DMS114 treated with DMSO at 0.1 percent for 48 hours (cell line): Measurements from ENCODE around the gene RIPOR3.
"Not testable (repeated sequence)": the region's sequence is repeated elsewhere in the genome, so short reads cannot be mapped to it uniquely, and the experiment has no call there.

ENCODE experiments used
- DNase-seq: peaks from one replicate; lab custom pipeline; 2025; ENCODE audit not compliant: unreplicated experiment; lab: John Stamatoyannopoulos, UW

Gene RIPOR3

GRCh38 chr20:50635014-50635557 is 56.3 kb downstream of the RIPOR3 start:
- no peak for DNase-seq

DNA sequence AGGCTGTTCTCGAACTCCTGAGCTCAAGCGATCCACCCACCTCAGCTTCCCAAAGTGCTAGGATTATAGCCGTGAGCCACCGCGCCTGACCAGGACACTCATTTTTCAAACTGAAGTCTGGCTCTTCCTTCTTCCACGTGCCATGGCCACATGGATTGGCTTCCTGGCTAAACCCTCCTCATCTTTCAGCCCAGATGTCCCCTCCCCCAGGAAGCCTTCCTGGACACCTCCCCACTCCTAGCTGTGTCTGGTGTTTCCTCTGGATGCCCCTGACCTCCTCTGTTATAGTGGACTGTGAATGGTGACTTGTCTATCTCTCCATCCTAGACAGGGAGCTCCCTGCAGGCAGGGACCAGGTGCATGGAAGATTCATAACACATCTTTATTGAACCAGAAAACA is 57.2 kb downstream of the RIPOR3 start:
- no peak for DNase-seq

GRCh38 chr20:50633361-50633760 is 58.0 kb downstream of the RIPOR3 start:
- no peak for DNase-seq

DNA sequence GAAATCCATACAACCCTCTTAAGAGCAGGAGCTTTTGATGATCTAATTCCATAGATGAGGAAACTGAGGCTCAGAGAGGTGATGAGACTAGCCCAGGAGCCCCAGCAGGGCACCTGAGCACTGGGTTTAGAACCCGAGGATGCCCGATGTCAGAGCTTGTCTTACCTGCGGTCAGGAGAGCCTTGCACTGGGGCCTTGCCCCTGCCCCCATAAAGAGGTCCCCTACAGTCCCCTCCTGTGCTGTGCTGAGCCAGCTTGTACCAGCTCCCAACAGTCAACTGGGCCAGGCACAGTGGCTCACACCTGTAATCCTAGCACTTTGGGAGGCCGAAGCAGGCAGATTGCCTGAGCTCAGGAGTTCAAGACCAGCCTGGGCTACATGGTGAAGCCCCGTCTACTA is 58.6 kb downstream of the RIPOR3 start:
- no peak for DNase-seq

GRCh38 chr20:50632236-50632635 is 59.1 kb downstream of the RIPOR3 start:
- DNase-seq: no peak

DNA sequence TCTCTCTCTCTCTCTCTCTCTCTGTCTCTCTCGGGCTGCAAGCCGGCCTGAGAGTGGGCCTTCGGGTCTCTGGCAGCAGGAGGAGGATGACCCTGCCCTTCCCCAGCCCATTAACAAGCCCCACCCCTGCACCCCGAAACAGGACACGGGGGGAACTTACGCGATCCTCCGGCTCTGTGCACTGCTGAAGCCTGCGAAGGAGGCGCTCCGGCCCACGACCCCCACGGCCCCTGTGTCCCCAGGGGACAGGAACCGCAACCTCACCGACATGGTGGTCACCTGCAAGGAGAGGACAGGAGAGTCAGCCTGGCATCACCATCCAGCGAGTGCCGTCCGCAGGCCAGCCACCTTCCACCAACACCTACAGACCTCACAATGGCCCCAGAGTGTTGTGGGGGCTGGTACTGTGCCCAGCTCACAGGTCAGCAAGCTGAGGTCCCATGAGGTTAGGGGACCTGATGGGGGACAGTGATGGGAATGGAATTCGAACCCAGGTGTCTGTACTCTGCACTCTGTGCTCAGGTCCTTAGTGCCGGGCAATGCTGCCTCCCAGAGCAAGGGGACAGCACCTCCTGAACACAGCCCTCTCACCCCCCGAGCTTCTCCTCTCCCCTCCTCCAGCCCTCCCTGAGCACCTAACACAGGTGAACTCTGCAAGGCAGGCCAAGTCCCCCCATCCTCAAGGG is 60.6 kb downstream of the RIPOR3 start:
- DNase-seq: no peak

DNA sequence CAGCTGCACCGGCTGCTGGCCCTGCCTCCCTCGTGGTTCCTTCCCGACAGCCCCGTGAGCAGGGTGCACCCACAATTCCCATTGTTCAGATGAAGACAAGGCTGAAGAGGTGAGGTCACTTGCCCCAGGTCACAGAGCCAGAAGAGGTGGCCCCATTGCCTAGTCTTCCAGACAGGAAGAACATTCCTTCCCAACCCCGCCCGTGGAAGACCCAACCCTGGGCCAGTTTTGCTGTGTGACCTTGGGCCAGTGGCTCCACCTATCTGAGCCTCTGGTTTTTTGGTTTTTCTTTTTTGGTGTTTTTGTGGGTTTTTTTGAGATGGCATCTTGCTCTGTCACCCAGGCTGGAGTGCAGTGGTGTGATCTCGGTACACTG is 61.7 kb downstream of the RIPOR3 start:
- no peak for DNase-seq

DNA sequence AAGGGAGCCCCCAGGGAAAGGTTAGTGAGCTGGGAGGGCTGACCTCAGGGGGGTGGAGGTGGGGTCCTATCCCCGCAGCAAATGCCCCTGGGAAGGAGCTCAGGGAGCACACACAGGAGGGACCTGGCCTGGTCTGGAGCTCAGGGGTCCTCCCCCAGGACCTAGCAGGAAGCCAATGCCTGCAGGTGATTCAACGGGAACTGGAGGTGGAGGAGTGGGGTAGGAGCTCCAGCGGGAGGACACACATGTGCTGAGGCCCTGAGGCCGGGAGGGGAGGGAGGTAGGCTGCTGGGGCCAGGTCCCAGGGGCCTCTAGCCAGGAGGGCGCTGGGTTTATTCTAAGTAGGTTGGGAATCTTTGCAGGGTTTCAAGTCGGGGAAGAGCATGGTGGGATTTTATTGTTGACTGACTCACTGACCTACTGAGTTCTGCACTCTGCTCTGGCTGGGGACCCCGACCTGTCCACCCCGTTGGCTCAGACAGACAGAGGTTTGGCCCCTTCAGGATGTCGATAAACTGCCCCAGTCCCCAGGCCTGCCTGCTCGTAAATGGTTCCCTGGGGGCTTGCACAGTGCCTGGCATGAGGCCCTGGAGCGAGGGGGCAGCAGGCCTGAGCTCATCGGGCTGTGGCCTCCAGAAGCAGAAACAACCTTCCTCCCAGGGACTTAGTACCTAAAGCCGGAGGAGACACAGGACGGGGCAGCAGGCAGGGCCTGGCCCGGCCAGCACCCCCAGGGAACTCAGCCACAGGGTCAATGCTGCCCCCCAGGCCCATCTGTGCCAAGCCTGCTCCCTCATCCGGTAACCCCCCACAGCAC is 62.3 kb downstream of the RIPOR3 start:
- DNase-seq: no peak

DNA sequence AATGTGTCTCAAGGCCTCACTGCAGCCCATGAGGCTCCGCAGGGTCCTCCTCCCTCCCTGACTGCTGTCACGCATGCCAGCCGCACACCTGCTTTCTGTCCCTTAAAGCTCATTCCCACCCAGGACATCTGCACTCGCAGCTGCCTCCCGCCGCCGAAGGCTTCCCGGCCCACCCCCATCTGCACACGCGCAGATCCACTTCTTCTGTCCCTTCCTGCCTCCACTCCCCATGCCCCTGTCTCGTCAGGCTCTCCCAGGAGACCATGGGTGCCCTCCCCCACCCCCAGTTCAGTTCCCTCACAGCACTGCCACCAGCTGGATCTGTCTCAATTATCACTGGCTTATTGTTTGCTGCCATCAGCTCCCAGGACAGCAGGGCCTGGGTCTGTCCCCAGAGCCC is 63.0 kb downstream of the RIPOR3 start:
- DNase-seq: no peak

DNA sequence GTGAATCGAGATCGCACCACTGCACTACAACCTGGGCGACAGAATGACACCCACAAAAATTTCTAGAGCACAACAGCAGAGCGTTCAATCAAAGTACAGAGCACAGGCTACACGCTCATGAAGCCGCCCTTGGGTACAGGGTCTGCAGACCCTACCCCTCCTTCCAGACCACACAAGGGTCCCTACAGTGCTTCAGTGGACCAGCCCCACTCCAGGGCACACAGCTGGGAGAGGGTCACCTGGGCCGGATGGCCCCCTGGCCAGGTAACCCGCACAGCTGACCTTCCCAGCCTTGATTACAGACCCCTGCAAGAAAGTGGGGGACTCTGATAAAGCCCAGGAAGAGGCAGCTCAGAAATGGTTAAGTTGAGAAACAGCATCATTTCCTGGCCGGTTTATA is 63.6 kb downstream of the RIPOR3 start:
- no peak for DNase-seq

DNA sequence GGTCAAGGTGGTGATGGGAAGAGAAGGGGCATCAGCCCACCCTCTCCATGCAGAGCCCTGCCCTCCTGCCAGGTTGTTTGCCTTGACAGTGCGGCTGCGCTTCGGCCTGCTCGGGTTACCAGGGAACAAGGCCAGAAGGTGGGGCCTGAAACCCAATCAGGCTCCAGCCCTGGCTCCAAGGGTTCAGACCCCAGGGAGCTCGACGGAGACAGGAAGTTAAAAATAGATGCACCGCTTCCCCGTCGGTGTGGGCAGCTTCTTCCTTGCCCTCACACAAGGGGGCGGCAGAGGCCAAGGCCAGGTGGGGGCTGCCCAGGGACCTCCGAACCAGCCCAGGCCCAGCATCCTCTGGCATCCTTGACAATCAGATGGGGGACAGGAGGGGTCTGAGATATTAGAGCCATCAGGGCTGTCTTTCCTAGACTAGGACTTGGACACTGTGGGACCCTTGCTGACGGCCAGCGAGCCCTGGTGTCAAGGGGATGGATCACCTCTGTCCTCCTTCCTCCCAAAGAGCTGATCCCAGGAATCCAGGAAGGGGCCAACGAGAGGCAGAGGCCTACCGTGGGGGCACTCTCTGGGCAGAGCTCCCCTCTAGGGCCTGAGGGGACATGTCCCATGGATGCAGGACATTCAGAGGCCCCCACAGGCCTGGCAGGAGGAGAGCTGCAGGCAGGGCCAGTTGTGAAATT is 65.2 kb downstream of the RIPOR3 start:
- DNase-seq: no peak

DNA sequence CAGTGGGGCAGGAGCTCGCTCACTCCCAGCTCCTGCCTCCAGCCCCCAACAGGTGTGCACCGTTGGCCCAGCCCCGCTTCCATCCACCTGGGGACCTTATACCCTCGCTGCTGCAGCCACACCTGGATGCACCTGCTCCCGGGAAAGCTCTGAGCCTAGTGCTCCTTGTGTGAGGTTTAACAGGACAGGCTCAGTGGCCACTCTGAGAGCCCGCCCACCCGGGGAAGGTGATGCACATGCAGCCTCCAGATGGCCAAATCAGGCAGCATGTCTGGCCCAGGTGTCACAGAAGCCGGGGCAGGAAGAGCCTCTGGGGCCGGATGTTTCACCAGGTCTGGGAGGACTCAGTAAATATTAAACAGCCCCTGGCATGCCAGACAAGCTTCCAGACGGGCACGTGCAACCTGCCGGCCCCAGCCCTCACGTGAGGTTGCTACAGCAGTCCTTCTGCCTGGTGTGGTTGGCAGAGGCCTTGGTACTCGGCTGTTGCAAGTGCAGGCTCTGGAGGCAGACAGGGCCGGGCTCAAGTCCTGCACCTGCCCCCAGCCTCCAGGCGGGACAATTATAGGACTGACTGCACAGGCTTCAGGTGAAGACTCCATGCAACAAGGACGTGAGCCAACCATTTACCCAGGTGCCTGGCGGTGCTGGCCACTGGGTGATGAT is 66.9 kb downstream of the RIPOR3 start:
- DNase-seq: no peak

DNA sequence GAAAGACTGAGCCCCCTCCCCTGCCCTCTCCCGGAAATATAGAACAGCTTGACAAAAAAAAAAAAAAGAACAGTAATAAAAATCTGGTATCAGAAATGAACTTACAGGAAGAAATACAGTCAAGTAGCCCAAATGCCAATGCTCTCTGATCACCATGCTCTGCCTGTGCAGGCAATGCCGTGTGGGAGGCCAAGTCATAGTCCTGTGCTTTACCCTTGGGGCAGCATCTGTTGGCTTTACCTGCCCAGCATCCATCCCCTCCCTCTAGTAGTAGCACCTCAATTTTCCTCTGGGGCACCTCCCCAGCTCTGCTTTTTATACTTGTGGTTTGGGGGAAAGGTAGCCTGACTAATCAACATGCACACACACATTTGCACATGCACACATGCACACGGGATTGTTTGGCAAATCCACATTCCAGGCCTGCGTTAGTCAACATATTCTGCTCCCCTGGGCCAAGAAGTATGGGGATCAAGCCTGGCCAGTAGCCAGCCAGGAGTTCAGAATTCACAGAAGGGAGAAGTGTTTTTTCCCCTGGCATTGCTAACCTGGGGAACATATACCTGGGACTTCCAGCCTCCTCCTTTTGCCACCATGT is 70.2 kb downstream of the RIPOR3 start:
- no peak for DNase-seq

- DNase-seq: not testable (repeated sequence)
Measured at GRCh38 chr20:50620459-50620858, 70.9 kb downstream of the RIPOR3 start.

DNA sequence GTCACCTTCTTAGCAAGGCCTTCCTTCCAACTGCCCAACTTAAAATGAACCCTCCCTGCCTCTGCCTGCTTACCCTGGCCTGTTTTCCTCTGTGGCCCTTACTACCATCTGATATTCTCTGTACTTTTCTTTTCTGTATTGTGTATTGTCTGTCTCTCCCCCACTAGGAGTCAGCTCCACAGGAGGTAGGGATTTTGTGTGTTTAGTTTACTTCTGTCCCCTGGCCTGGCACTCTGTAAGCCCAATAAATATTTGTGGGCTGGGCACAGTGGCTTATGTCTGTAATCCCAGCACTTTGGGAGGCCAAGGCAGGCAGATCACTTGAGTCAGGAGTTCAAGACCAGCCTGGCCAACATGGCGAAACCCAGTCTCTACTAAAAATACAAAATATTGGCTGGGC is 72.8 kb downstream of the RIPOR3 start:
- DNase-seq: no peak

DNA sequence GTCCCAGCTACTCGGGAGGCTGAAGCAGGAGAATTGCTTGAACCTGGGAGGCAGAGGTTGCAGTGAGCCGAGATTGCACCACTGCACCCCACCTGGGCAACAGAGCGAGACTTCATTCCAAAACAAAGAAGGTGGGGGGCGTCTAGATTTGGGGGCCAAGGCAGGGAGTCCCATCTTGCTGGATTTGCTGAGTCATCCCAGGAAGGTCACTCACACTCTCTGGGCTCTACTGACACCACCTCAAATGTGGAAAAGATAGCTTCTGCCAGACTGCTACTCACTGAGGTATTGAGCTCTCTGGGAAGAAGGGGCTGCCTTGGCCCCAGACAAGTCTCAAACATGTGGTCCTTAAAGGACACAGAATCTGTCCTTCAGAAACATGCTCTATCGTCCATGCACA is 74.3 kb downstream of the RIPOR3 start:
- no peak for DNase-seq

GRCh38 chr20:50615407-50615806 is 75.9 kb downstream of the RIPOR3 start:
- no peak for DNase-seq

DNA sequence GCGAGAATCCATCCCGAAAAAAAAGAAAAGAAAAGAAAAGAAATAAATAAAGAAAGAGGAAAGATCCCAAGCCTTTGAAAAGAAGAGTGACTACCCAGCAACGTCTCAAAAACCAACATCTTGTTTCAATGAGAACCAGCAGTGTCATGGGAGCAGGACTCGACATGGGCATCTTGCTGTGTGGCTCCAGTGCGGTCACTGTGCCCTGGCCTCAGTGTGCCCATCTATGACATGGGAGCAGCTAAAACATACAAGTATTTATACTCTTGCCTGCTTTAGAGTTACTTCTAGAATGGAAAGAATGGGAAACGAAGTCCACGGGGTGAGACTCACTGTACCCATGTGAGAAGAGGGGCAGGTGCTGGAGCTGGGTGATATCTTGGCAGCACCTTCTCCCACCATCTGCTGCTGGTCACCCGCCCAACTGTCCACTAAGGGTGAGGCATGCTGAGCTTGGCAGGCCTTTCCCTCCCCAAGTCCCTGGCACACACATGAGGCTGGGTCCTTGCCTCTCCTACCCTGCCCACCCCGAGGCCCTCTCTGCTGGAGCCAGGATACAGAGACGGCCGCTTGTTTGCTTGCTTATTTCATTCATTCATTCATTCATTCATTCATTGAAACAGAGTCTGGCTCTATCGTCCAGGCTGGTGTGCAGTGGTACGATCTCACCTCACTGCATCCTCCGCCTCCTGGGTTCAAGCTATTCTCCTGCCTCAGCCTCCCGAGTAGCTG is 77.7 kb downstream of the RIPOR3 start:
- DNase-seq: no peak

DNA sequence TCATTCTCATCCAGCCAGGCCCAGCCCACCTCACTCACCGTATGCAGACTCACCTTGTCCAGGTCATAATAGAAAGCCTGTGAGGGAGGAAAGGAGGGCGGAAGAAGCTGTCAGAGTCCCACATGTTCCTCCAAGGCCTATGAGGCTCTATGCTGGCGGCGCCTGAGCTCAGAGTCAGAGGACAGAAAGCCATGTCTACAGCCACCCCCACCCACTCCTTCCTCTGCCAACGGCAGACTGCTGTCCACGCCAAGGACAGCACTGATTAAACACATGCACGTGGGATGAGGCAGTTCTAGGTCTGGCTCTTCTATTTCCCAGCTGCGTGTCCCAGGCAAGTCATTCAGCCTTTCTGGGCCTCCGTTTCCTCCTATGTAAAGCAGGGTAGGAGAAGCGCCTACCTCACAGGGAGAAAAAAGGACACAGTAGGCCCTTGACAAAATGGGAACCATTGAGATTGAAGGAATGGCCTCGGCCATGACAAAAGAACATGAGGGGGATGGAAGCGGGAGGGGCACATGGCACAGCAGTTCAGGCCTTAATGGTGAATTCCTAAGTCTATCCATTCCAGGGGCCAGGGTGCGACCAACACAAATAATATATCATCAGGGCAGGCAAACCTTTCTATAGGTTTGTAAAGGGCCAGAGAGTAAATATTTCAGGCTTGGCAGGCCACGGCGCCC is 80.1 kb downstream of the RIPOR3 start:
- no peak for DNase-seq
